ENCODE data around the gene CSRP2. TPM values are rescaled to one million over a fixed set of nuclear protein-coding genes. Genes with fewer than 3 reads are reported as not detected.

Gene CSRP2
- total and polyA plus RNA-seq, 8 donors = 6.4 to 162 (median 32.7) TPM; not detected in 1

DNA sequence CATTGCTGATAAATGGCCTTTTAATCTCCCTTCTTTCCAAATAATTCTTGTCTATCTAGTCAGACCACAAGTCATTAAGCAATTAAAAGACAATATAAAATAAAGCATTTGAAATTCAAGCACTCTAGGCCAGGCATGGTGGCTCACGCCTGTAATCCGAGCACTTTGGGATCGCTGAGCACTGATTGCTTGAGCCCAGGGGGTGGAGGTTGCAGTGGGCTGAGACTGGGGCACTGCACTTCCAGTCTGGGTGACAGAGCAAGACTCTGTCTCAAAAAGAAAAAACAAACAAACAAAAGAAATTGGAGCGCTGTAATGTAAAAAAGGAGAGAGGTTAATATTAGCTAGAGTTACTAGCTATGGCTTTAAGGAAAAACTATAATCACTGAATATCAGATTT, 30.5 kb upstream of the CSRP2 start:
- H3K4me1 ChIP-seq = no peaks in the 10 kb centered on the region
- 83 to 89% (median 86%) methylated on average over 4 of the region's 4 CpGs for WGBS, 5 donors
- H3K27me3 ChIP-seq = no peaks in the 10 kb centered on the region

GRCh38 chr12:76908303-76909017, 29.6 kb upstream of the CSRP2 start:
- intact Hi-C loops (cut with DNase I; ENCODE audit: low total_unique reads) = no loop called here
- Histone ChIP-seq H3K9me3 (no peaks in the 10 kb centered on the region), H3K4me1 (no peaks in the 10 kb centered on the region), H3K27ac (no peak overlapping the region), H3K4me3 (no peak overlapping the region), H3K27me3 (no peaks in the 10 kb centered on the region), H3K36me3 (no peaks in the 10 kb centered on the region)
- DNase-seq = no peak
- 71 to 92% (median 73%) methylated on average over 5 to 6 of the region's 6 CpGs for WGBS, 5 donors
- no peak for TF ChIP-seq POLR2A (IDR thresholded peaks at IDR 0.05)
- TF ChIP-seq EP300 (IDR thresholded peaks at IDR 0.05) = no peak
- TF ChIP-seq POLR2AphosphoS5 (IDR thresholded peaks at IDR 0.05) = no peak
- TF ChIP-seq CTCF (IDR thresholded peaks at IDR 0.05) = no peak

More for the DNA sequence above, 30.5 kb upstream of the CSRP2 start:
- no peaks in the 10 kb centered on the region for H3K36me3 ChIP-seq
- H3K4me3 ChIP-seq = no peak overlapping the region
- DNase-seq = no peak
- H3K27ac ChIP-seq = no peak overlapping the region
- TF ChIP-seq EP300 (IDR thresholded peaks at IDR 0.05) (no peak), POLR2A (IDR thresholded peaks at IDR 0.05) (no peak), CTCF (IDR thresholded peaks at IDR 0.05) (no peak), POLR2AphosphoS5 (IDR thresholded peaks at IDR 0.05) (no peak)
- no peaks in the 10 kb centered on the region for H3K9me3 ChIP-seq
- intact Hi-C loops (cut with DNase I; ENCODE audit: low total_unique reads) = no loop called here

- Histone ChIP-seq H3K4me1 (peaks cover 0 to 7% (median 0%) of the 10 kb centered on the region in 4 donors), H3K36me3 (no peaks in the 10 kb centered on the region), H3K4me3 (no peak overlapping the region), H3K27ac (no peak overlapping the region), H3K9me3 (no peaks in the 10 kb centered on the region), H3K27me3 (no peaks in the 10 kb centered on the region)
- no peak for TF ChIP-seq POLR2A (IDR thresholded peaks at IDR 0.05)
- no peak for TF ChIP-seq POLR2AphosphoS5 (IDR thresholded peaks at IDR 0.05)
- TF ChIP-seq CTCF (IDR thresholded peaks at IDR 0.05) = no peak
- TF ChIP-seq EP300 (IDR thresholded peaks at IDR 0.05) = no peak
- no peak for DNase-seq
- WGBS, 5 donors = 36 to 45% (median 41%) methylated on average over 4 of the region's 4 CpGs
- intact Hi-C loops (cut with DNase I; ENCODE audit: low total_unique reads) = no loop called here
These were observed 23.0 kb upstream of the CSRP2 start for GRCh38 chr12:76901628-76902380.

DNA sequence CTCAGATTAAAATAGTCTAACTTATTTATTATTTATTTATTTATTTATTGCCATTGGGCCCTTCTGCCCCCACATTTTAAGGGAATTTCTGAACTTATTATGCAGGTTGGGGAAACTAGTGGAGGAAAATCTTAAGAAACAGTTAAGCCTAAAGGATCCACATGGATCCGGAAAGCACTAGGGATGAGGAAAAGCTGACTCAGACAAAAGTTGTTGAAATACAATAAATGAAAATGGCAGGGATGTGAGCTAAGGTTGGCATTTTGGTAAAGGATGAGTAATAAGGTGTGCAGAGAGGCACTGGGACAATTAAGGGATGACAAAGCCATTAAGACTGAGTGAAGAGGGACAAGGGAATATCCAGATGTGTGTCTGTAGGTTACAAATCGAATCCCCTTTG, 20.7 kb upstream of the CSRP2 start:
- intact Hi-C loops (cut with DNase I; ENCODE audit: low total_unique reads) = no loop called here
- Histone ChIP-seq H3K4me1 (peaks cover 0 to 7% (median 0%) of the 10 kb centered on the region in 4 donors), H3K9me3 (peaks cover 0 to 2% (median 1%) of the 10 kb centered on the region in 4 donors), H3K27ac (no peak overlapping the region), H3K27me3 (no peaks in the 10 kb centered on the region), H3K36me3 (no peaks in the 10 kb centered on the region), H3K4me3 (no peak overlapping the region)
- TF ChIP-seq POLR2AphosphoS5 (IDR thresholded peaks at IDR 0.05) (no peak), CTCF (IDR thresholded peaks at IDR 0.05) (no peak), POLR2A (IDR thresholded peaks at IDR 0.05) (no peak), EP300 (IDR thresholded peaks at IDR 0.05) (no peak)
- WGBS, 5 donors = 87 to 96% (median 93%) methylated on average over 2 of the region's 2 CpGs
- DNase-seq = no peak

Data from stomach (tissue), 9 donors.